ENCODE results near the gene CNTN1.

The CNTN1 gene

DNA sequence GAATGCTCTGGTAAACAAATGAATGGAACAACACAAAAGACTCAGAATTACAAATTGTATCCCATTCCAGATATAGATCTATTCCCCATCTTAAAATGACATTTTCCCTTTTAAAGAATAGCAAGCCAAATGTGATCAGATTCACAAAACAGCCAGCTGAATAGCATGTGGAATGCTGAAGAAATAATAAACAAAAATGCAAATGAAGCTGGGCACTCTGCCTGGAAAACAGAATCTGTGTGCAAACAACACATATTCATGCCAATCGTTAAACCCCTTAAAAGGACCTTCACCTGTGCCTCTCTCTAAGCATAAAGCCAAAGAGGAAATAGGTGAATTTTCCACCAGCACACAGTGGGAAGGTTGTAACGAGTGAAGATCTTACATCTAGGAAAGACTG lies 428.0 kb downstream of the CNTN1 start:
- DNase-seq (ENCODE audit: low read depth, low spot score) = no peak
- Histone ChIP-seq H3K36me3 (ENCODE audit: insufficient read depth, low read length) (no peaks in the 10 kb centered on the region), H3K9ac (ENCODE audit: insufficient read length) (no peak overlapping the region), H3K27ac (no peak overlapping the region), H3K4me3 (no peak overlapping the region), H3K9me3 (ENCODE audit: low read depth, low read length) (no peaks in the 10 kb centered on the region)
- TF ChIP-seq FOXP2 (optimal IDR thresholded peaks at IDR 0.05; ENCODE audit: control extremely low read depth, extremely low read length, insufficient read depth) = no peak
- no peak for TF ChIP-seq EZH2 (IDR thresholded peaks at IDR 0.05)
- TF ChIP-seq POLR2AphosphoS5 (IDR thresholded peaks at IDR 0.05; ENCODE audit: borderline replicate concordance, low read depth, low read length) = no peak

DNA sequence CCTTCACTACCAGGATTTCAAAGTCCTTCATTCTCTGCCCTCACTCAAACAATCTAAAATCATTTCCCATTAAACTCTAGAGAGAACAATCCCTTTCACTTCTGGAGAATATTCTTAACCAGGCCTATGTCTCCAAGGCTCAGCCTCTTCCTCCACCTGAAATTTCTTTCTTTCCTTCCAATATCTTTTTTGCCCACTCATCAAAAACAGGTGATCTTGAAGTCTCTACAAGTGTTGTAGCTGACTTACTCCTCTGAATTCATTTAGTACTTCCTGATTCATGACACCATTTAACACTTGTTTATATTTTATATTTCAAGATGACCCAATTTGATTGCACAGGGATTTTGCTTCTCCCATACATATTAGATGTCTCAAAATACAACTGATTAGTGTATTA lies 429.1 kb downstream of the CNTN1 start:
- TF ChIP-seq FOXP2 (optimal IDR thresholded peaks at IDR 0.05; ENCODE audit: control extremely low read depth, extremely low read length, insufficient read depth) (no peak), POLR2AphosphoS5 (IDR thresholded peaks at IDR 0.05; ENCODE audit: borderline replicate concordance, low read depth, low read length) (no peak), EZH2 (IDR thresholded peaks at IDR 0.05) (no peak)
- no peaks in the 10 kb centered on the region for H3K9me3 ChIP-seq (ENCODE audit: low read depth, low read length)
- H3K36me3 ChIP-seq (ENCODE audit: insufficient read depth, low read length) = no peaks in the 10 kb centered on the region
- DNase-seq (ENCODE audit: low read depth, low spot score) = no peak
- H3K9ac ChIP-seq (ENCODE audit: insufficient read length) = no peak overlapping the region
- no peak overlapping the region for H3K27ac ChIP-seq
- no peak overlapping the region for H3K4me3 ChIP-seq

Measured in SK-N-MC (cell line).